WI38 (cell line): ENCODE data around the gene CDH12.

ENCODE experiments used
- H3K4me3 ChIP-seq: 2 replicates; pipeline ENCODE4 v1.5.1; 2011; ENCODE audit warnings: low read depth, mild to moderate bottlenecking, control low read depth, low read length
- TF ChIP-seq, protein P1 (sequence below): IDR thresholded peaks from 2 replicates; pipeline ENCODE4 v1.5.1; 2012; ENCODE audit warnings: low read depth, mild to moderate bottlenecking, control low read depth, low read length

The CDH12 gene

DNA sequence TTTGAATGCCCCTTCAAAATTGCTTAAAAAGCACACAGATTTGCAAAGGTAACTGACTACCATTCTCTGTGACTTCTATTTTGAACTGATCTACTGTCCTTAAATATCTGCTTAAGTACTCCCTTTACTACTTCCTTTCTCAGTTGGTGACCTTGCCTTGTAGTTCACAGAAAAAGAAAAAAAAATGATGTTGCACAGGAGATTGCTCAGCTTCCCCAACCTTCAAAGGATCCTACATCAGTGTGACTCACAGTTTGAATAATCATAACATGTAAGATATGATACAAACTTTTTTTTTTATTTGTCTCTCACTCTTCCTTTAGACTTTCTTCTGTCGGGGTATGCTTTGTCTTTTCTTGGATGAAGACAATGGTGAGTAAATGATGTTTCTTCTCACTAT, 1029.6 kb downstream of the CDH12 start:
- H3K4me3 ChIP-seq = no peak overlapping the region
- TF ChIP-seq, protein P1, sequence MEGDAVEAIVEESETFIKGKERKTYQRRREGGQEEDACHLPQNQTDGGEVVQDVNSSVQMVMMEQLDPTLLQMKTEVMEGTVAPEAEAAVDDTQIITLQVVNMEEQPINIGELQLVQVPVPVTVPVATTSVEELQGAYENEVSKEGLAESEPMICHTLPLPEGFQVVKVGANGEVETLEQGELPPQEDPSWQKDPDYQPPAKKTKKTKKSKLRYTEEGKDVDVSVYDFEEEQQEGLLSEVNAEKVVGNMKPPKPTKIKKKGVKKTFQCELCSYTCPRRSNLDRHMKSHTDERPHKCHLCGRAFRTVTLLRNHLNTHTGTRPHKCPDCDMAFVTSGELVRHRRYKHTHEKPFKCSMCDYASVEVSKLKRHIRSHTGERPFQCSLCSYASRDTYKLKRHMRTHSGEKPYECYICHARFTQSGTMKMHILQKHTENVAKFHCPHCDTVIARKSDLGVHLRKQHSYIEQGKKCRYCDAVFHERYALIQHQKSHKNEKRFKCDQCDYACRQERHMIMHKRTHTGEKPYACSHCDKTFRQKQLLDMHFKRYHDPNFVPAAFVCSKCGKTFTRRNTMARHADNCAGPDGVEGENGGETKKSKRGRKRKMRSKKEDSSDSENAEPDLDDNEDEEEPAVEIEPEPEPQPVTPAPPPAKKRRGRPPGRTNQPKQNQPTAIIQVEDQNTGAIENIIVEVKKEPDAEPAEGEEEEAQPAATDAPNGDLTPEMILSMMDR = no peak

DNA sequence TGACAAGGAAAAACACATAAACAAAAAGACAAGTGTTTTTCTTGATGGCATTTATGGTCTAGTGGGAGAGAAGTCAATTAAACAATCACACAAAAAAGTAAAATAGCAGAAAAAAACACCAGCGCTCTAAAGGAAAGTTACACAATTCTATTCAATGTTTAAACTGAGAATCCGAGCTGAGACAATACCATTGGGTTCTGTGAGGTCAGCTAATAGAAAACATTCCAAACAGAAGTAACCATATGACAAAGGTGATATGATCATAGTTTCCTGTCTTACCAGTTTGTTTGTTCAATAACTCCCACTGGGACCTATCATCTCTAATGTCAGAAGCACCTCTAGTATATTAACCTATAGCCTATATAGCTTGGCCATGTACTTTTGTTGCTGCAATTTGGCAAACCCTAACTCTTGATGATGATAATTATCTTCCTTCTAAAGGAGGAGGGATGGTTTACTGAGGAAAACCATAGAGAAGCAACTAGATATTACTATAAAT, 1030.0 kb downstream of the CDH12 start:
- H3K4me3 ChIP-seq = no peak overlapping the region
- TF ChIP-seq, protein P1 = no peak

DNA sequence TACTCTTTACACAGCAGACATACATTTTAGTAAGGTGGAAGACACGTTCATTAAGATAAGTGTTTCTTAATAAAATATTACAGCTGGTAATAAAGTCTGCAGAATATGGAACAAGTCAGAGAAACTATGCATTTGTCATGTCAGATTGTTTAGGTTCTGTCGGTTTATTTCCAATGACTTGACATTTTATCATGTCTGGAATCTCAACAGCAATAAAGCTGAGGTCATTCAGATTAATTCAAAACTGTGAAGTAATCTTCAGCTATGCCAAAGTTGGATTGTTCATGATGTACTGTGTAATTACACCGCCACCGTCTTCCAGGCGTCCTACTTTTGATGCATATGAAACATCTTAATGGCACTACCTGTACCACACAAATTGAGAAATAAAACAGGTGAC, 1032.6 kb downstream of the CDH12 start:
- H3K4me3 ChIP-seq = no peak overlapping the region
- TF ChIP-seq, protein P1 = no peak

DNA sequence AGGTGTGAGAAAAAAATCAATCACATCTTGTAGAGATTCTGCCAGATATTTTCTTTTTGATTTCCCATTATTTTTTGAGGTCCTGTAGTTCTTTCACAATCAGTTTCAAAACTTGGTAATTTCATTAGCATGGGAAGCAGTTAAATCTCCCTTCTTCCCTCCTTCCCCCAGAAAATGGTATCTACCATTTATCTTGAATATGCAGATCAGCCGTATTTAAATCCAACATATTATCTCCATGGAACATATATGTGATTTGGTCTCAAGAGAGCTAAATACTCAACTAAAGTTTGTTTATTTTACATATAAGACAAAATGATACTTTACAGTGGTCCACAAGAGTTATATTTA, 1034.8 kb downstream of the CDH12 start:
- H3K4me3 ChIP-seq = no peak overlapping the region
- TF ChIP-seq, protein P1 = no peak

DNA sequence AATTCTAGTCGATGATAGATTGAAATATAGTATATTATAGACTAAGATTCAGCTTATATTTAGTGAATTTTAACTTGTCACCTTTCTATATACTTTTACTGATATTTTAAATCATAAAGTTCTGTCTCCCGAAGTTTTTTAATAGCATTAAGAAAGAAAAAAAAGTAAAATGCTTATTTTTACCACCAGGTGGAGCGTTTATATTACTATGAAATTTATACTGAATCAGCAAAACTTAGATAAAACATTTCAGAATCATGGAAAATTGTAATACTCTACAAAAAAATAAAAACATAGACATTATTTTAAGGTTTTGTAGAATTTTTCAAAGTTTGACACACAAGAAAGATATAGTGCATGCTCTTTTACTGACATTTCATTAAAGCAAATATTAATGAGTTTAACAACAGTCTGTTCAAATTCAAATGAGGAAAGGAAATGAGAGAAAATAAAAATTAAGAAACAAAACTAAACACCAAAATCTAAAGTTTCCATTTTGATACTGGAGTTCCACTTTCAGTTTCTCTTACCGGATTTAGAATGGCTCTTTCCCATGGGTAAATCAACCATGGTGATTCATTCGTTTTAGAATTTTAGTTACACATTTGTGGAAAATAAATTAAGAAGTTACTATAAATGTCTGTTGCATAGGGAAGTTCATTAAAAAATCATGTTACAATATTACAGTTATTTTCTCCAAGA, 1035.3 kb downstream of the CDH12 start:
- TF ChIP-seq, protein P1 = no peak
- H3K4me3 ChIP-seq = no peak overlapping the region

DNA sequence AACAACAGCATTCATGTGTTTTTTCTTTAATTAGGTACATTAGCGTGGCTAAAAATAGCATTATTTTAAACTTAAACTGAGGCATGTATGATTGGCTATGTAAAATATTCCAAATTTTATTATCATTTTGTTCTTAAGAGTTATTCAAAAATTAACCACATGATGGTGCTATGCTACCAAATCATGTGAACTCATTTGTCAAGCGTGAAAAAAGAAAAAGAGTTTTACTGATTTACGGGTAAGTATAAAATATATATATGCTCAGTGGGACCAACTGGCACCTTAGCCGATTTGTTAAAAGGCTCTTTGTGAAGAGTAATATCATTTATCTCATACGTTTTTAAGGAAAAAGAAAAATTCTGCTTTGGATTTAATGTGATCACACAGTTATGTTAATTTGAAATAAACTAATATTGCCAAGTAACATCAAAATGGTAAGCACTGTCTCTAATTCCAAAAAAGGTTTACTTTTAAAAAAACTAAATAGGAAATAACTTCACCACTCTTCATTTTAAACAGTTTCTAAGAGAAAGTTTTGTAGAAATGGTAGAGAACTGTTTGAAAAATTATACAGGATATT, 1042.3 kb downstream of the CDH12 start:
- TF ChIP-seq, protein P1 = no peak
- H3K4me3 ChIP-seq = no peak overlapping the region

DNA sequence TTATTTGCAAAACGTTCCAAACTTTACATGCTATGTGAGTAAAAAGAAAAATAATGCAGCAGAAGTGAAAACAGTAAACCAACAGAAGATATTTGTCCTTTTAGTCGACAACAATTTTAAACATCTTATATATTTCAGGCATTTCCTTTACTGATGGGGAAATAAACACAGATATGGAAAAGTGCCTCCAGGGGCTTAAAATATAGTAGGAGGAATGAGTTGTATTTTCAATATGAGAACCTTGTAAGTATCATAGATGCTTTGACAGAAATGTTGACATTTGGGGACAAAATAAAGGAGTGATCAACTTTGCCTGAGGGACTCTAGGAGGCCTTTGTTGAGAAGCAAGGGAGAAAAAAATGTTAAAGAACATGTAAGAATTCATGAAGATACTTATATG, 1043.5 kb downstream of the CDH12 start:
- TF ChIP-seq, protein P1 = no peak
- H3K4me3 ChIP-seq = no peak overlapping the region
